ENCODE data around the gene ALDH1A3.

The ALDH1A3 gene

DNA sequence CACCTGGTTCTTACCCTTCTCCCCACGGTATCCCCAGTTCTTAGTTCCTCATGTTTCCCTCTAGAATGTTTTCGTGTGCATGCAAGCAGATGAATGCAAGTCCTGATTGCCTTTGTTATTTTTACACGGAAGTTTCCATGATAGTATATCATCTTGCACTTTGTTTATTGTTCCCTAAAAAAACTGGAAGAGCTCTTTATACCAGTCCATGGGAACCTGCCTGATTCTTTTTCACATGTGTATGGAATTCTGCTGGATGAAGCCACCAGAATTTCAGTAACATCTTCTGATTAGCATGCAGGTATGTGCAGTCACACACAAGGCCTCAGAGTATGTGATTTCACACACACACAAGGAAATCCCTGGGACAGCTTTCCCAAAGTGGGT lies 23.5 kb downstream of the ALDH1A3 start:
- Histone ChIP-seq H3K27ac (ENCODE audit: extremely low read depth, low read depth, low read length) (no peak overlapping the region), H3K9me3 (ENCODE audit: control insufficient read depth, insufficient read depth, low read depth, low read length) (no peaks in the 10 kb centered on the region), H3K4me1 (ENCODE audit: control insufficient read depth, insufficient read depth, low read length) (no peaks in the 10 kb centered on the region), H3K4me3 (ENCODE audit: low read depth, low read length) (no peak overlapping the region), H3K36me3 (ENCODE audit: control insufficient read depth in 2 of 2, insufficient read depth in 1 of 2, low read length in 2 of 2) (peaks cover 0 to 64% of the 10 kb centered on the region in 2 experiments; a peak in 1 of 3 replicates)
- POLR2A ChIA-PET: no interaction called here
- TF ChIP-seq ZNF416 (tag by site-specific recombination; IDR thresholded peaks at IDR 0.05) (no peak), ZNF133 (tag by site-specific recombination; IDR thresholded peaks at IDR 0.05) (no peak), HOXA7 (CRISPR knock-in tag; IDR thresholded peaks at IDR 0.05; ENCODE audit: borderline replicate concordance) (no peak), ZNF433 (tag by site-specific recombination; IDR thresholded peaks at IDR 0.05; ENCODE audit: low read depth) (no peak), ZBTB20 (tag by site-specific recombination; IDR thresholded peaks at IDR 0.05) (no peak), SALL2 (tag by site-specific recombination; IDR thresholded peaks at IDR 0.05; ENCODE audit: borderline replicate concordance) (no peak), ZSCAN30 (tag by site-specific recombination; IDR thresholded peaks at IDR 0.05) (no peak), ZNF2 (tag by site-specific recombination; IDR thresholded peaks at IDR 0.05) (no peak), ZNF174 (tag by site-specific recombination; IDR thresholded peaks at IDR 0.05) (no peak)
- TF ChIP-seq, protein P1, sequence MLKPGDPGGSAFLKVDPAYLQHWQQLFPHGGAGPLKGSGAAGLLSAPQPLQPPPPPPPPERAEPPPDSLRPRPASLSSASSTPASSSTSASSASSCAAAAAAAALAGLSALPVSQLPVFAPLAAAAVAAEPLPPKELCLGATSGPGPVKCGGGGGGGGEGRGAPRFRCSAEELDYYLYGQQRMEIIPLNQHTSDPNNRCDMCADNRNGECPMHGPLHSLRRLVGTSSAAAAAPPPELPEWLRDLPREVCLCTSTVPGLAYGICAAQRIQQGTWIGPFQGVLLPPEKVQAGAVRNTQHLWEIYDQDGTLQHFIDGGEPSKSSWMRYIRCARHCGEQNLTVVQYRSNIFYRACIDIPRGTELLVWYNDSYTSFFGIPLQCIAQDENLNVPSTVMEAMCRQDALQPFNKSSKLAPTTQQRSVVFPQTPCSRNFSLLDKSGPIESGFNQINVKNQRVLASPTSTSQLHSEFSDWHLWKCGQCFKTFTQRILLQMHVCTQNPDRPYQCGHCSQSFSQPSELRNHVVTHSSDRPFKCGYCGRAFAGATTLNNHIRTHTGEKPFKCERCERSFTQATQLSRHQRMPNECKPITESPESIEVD (tag by site-specific recombination; IDR thresholded peaks at IDR 0.05): no peak
- CTCF ChIA-PET: interaction anchor here (1.3 to 3.0 kb wide), 2 partner anchors 15 to 105 kb away, joined by 6 to 14 read pairs; no protein-coding TSS in a partner anchor

- ChIA-PET POLR2A (no interaction called here), CTCF (interaction anchor here (0.6 to 3.4 kb wide), 6 partner anchors 12 to 863 kb away, joined by 3 to 23 read pairs (median 4); partner anchors contain the start of gene SNRPA1)
- TF ChIP-seq SCRT1 (tag by site-specific recombination; IDR thresholded peaks at IDR 0.05; ENCODE audit: borderline replicate concordance) (peak; percentile 88), ZBTB17 (tag by site-specific recombination; IDR thresholded peaks at IDR 0.05) (no peak), SCRT2 (tag by site-specific recombination; IDR thresholded peaks at IDR 0.05) (peak; percentile 71), ZNF37A (tag by site-specific recombination; IDR thresholded peaks at IDR 0.05) (no peak), ZNF239 (tag by site-specific recombination; IDR thresholded peaks at IDR 0.05) (no peak)
- Histone ChIP-seq H3K9me3 (ENCODE audit: control insufficient read depth, insufficient read depth, low read depth, low read length) (no peaks in the 10 kb centered on the region), H3K27ac (ENCODE audit: extremely low read depth, low read depth, low read length) (no peak overlapping the region), H3K4me1 (ENCODE audit: control insufficient read depth, insufficient read depth, low read length) (no peaks in the 10 kb centered on the region), H3K4me3 (ENCODE audit: low read depth, low read length) (no peak overlapping the region), H3K36me3 (ENCODE audit: control insufficient read depth in 2 of 2, insufficient read depth in 1 of 2, low read length in 2 of 2) (peaks cover 0 to 65% of the 10 kb centered on the region in 2 experiments; a peak in 1 of 3 replicates)
Observed at GRCh38 chr15:100905850-100906249, 26.2 kb downstream of the ALDH1A3 start.

GRCh38 chr15:100908466-100908865 lies 28.8 kb downstream of the ALDH1A3 start:
- Histone ChIP-seq H3K9me3 (ENCODE audit: control insufficient read depth, insufficient read depth, low read depth, low read length) (no peaks in the 10 kb centered on the region), H3K36me3 (ENCODE audit: control insufficient read depth in 2 of 2, insufficient read depth in 1 of 2, low read length in 2 of 2) (peaks cover 0 to 55% of the 10 kb centered on the region in 2 experiments; a peak in 1 of 3 replicates), H3K4me1 (ENCODE audit: control insufficient read depth, insufficient read depth, low read length) (no peaks in the 10 kb centered on the region), H3K27ac (ENCODE audit: extremely low read depth, low read depth, low read length) (no peak overlapping the region), H3K4me3 (ENCODE audit: low read depth, low read length) (no peak overlapping the region)
- ChIA-PET CTCF (interaction anchor here (0.6 to 0.7 kb wide), 3 partner anchors 67 to 107 kb away, joined by 3 read pairs; no protein-coding TSS in a partner anchor), POLR2A (no interaction called here)
- TF ChIP-seq ZSCAN16 (tag by site-specific recombination; IDR thresholded peaks at IDR 0.05): no peak
- TF ChIP-seq ELK4 (IDR thresholded peaks at IDR 0.05; ENCODE audit: borderline replicate concordance, low read depth, low read length): no peak
- TF ChIP-seq HOXA7 (CRISPR knock-in tag; IDR thresholded peaks at IDR 0.05; ENCODE audit: borderline replicate concordance): no peak
- TF ChIP-seq ZNF580 (tag by site-specific recombination; IDR thresholded peaks at IDR 0.05): no peak
- no peak for TF ChIP-seq ZNF175 (tag by site-specific recombination; IDR thresholded peaks at IDR 0.05)
- no peak for TF ChIP-seq KLF9 (tag by site-specific recombination; IDR thresholded peaks at IDR 0.05; ENCODE audit: low read depth)
- TF ChIP-seq, protein P2, sequence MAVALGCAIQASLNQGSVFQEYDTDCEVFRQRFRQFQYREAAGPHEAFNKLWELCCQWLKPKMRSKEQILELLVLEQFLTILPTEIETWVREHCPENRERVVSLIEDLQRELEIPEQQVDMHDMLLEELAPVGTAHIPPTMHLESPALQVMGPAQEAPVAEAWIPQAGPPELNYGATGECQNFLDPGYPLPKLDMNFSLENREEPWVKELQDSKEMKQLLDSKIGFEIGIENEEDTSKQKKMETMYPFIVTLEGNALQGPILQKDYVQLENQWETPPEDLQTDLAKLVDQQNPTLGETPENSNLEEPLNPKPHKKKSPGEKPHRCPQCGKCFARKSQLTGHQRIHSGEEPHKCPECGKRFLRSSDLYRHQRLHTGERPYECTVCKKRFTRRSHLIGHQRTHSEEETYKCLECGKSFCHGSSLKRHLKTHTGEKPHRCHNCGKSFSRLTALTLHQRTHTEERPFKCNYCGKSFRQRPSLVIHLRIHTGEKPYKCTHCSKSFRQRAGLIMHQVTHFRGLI (tag by site-specific recombination; IDR thresholded peaks at IDR 0.05): no peak
- no peak for TF ChIP-seq ZNF501 (tag by site-specific recombination; IDR thresholded peaks at IDR 0.05)
- TF ChIP-seq IKZF3 (tag by site-specific recombination; IDR thresholded peaks at IDR 0.05): no peak
- TF ChIP-seq ZNF777 (tag by site-specific recombination; IDR thresholded peaks at IDR 0.05; ENCODE audit: borderline replicate concordance): no peak
- TF ChIP-seq ZNF366 (tag by site-specific recombination; conservative IDR thresholded peaks at IDR 0.05): no peak
